Middle frontal gyrus (tissue), 1 donor: ENCODE measurements around the gene FSTL5.
"Not testable (repeated sequence)": the region's sequence is repeated elsewhere in the genome, so short reads cannot be mapped to it uniquely, and the experiment has no call there.

Experiments
- DNase-seq: peaks from one replicate; pipeline ENCODE4 v3.0.0-alpha.2; 2015; ENCODE audit warnings: low spot score; ENCODE audit errors: extremely low spot score

Gene FSTL5

GRCh38 chr4:162103908-162104307 is 59.9 kb downstream of the FSTL5 start:
- DNase-seq: not testable (repeated sequence)

- DNase-seq: no peak
These were observed 61.1 kb downstream of the FSTL5 start for GRCh38 chr4:162102713-162103112.

- no peak for DNase-seq
These were observed 62.5 kb downstream of the FSTL5 start for GRCh38 chr4:162101337-162101736.

GRCh38 chr4:162075726-162076125 is 88.1 kb downstream of the FSTL5 start:
- DNase-seq: no peak

- no peak for DNase-seq
These were observed 102.6 kb downstream of the FSTL5 start for GRCh38 chr4:162061214-162061613.

- no peak for DNase-seq
These were observed 104.1 kb downstream of the FSTL5 start for GRCh38 chr4:162059656-162060055.

- DNase-seq: no peak
These were observed 106.8 kb downstream of the FSTL5 start for GRCh38 chr4:162056990-162057389.

- no peak for DNase-seq
These were observed 117.7 kb downstream of the FSTL5 start for GRCh38 chr4:162046135-162046534.

- no peak for DNase-seq
These were observed 125.7 kb downstream of the FSTL5 start for GRCh38 chr4:162038112-162038511.

- DNase-seq: no peak
These were observed 145.9 kb downstream of the FSTL5 start for GRCh38 chr4:162017863-162018262.

- DNase-seq: no peak
These were observed 146.8 kb downstream of the FSTL5 start for GRCh38 chr4:162016991-162017390.

GRCh38 chr4:162016219-162016618 is 147.6 kb downstream of the FSTL5 start:
- DNase-seq: no peak

GRCh38 chr4:162015090-162015489 is 148.7 kb downstream of the FSTL5 start:
- no peak for DNase-seq

GRCh38 chr4:162011089-162011488 is 152.7 kb downstream of the FSTL5 start:
- no peak for DNase-seq

- no peak for DNase-seq
These were observed 153.4 kb downstream of the FSTL5 start for GRCh38 chr4:162010362-162010761.

- no peak for DNase-seq
These were observed 171.5 kb downstream of the FSTL5 start for GRCh38 chr4:161992317-161992716.

GRCh38 chr4:161991811-161992210 is 172.0 kb downstream of the FSTL5 start:
- no peak for DNase-seq

GRCh38 chr4:161990721-161991120 is 173.1 kb downstream of the FSTL5 start:
- DNase-seq: no peak

- no peak for DNase-seq
These were observed 174.9 kb downstream of the FSTL5 start for GRCh38 chr4:161988946-161989345.

- DNase-seq: no peak
These were observed 176.2 kb downstream of the FSTL5 start for GRCh38 chr4:161987611-161988010.

GRCh38 chr4:161952382-161952781 is 211.4 kb downstream of the FSTL5 start:
- no peak for DNase-seq

- no peak for DNase-seq
These were observed 213.7 kb downstream of the FSTL5 start for GRCh38 chr4:161949946-161950725.

GRCh38 chr4:161948026-161948770 is 215.6 kb downstream of the FSTL5 start:
- DNase-seq: no peak
